ENCODE measurements around the gene ARL8B.

The ARL8B gene

GRCh38 chr3:5187156-5187919, 65.2 kb downstream of the ARL8B start, which contains the start of gene EDEM1:
EDEM1 (plus strand) TSS chr3:5187707; CDS start chr3:5187806, 99 bp downstream.
- H3K36me3 ChIP-seq = peaks cover 4% of the 10 kb centered on the region; the same call in 1 of the 2 replicates
- H3K27ac ChIP-seq = peak within 1 kb of the TSS; percentile 87
- H3K27me3 ChIP-seq (ENCODE audit: insufficient read depth, low read depth, severe bottlenecking) = no peaks in the 10 kb centered on the region
- TF ChIP-seq, protein P1, sequence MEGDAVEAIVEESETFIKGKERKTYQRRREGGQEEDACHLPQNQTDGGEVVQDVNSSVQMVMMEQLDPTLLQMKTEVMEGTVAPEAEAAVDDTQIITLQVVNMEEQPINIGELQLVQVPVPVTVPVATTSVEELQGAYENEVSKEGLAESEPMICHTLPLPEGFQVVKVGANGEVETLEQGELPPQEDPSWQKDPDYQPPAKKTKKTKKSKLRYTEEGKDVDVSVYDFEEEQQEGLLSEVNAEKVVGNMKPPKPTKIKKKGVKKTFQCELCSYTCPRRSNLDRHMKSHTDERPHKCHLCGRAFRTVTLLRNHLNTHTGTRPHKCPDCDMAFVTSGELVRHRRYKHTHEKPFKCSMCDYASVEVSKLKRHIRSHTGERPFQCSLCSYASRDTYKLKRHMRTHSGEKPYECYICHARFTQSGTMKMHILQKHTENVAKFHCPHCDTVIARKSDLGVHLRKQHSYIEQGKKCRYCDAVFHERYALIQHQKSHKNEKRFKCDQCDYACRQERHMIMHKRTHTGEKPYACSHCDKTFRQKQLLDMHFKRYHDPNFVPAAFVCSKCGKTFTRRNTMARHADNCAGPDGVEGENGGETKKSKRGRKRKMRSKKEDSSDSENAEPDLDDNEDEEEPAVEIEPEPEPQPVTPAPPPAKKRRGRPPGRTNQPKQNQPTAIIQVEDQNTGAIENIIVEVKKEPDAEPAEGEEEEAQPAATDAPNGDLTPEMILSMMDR (IDR thresholded peaks at IDR 0.05; ENCODE audit: low read depth, low read length) = no peak
- H3K9me3 ChIP-seq (ENCODE audit: severe bottlenecking) = no peaks in the 10 kb centered on the region
- DNase-seq = peak; percentile 93
- peak within 1 kb of the TSS; percentile 86 for H3K4me3 ChIP-seq (ENCODE audit: low read depth, low read length)

- H3K9me3 ChIP-seq (ENCODE audit: severe bottlenecking) = no peaks in the 10 kb centered on the region
- TF ChIP-seq, protein P1 (IDR thresholded peaks at IDR 0.05; ENCODE audit: low read depth, low read length) = no peak
- H3K36me3 ChIP-seq = peaks cover 4% of the 10 kb centered on the region; the same call in 1 of the 2 replicates
- peak overlapping the region; percentile 86 for H3K4me3 ChIP-seq (ENCODE audit: low read depth, low read length)
- H3K27ac ChIP-seq = peak overlapping the region; percentile 87
- H3K27me3 ChIP-seq (ENCODE audit: insufficient read depth, low read depth, severe bottlenecking) = no peaks in the 10 kb centered on the region
- peak; percentile 10 for DNase-seq
These were observed 65.9 kb downstream of the ARL8B start for GRCh38 chr3:5187920-5188418.

GRCh38 chr3:5188419-5189221, 66.5 kb downstream of the ARL8B start:
- Histone ChIP-seq H3K4me3 (ENCODE audit: low read depth, low read length) (peak overlapping the region; percentile 86), H3K27ac (peak overlapping the region; percentile 87), H3K27me3 (ENCODE audit: insufficient read depth, low read depth, severe bottlenecking) (no peaks in the 10 kb centered on the region), H3K9me3 (ENCODE audit: severe bottlenecking) (no peaks in the 10 kb centered on the region), H3K36me3 (peaks cover 5% of the 10 kb centered on the region; the same call in 1 of the 2 replicates)
- DNase-seq = no peak
- TF ChIP-seq, protein P1 (IDR thresholded peaks at IDR 0.05; ENCODE audit: low read depth, low read length) = no peak

- no peak overlapping the region for H3K27ac ChIP-seq
- no peak overlapping the region for H3K4me3 ChIP-seq (ENCODE audit: low read depth, low read length)
- H3K9me3 ChIP-seq (ENCODE audit: severe bottlenecking) = no peaks in the 10 kb centered on the region
- peaks cover 7% of the 10 kb centered on the region; the same call in 1 of the 2 replicates for H3K36me3 ChIP-seq
- H3K27me3 ChIP-seq (ENCODE audit: insufficient read depth, low read depth, severe bottlenecking) = no peaks in the 10 kb centered on the region
- no peak for DNase-seq
- TF ChIP-seq, protein P1 (IDR thresholded peaks at IDR 0.05; ENCODE audit: low read depth, low read length) = no peak
These were observed 68.2 kb downstream of the ARL8B start for GRCh38 chr3:5190147-5190791.

GRCh38 chr3:5191555-5192304, 69.6 kb downstream of the ARL8B start:
- TF ChIP-seq, protein P1 (IDR thresholded peaks at IDR 0.05; ENCODE audit: low read depth, low read length) = no peak
- H3K27ac ChIP-seq = no peak overlapping the region
- no peaks in the 10 kb centered on the region for H3K9me3 ChIP-seq (ENCODE audit: severe bottlenecking)
- DNase-seq = no peak
- no peaks in the 10 kb centered on the region for H3K27me3 ChIP-seq (ENCODE audit: insufficient read depth, low read depth, severe bottlenecking)
- H3K4me3 ChIP-seq (ENCODE audit: low read depth, low read length) = no peak overlapping the region
- H3K36me3 ChIP-seq = peaks cover 7% of the 10 kb centered on the region; the same call in 1 of the 2 replicates
